ENCODE results near the gene LGALS7B.

- TF ChIP-seq CTCF (IDR thresholded peaks at IDR 0.05; ENCODE audit: low read depth, low read length, poor library complexity, severe bottlenecking) (no peak), EZH2phosphoT487 (IDR thresholded peaks at IDR 0.05; ENCODE audit: borderline replicate concordance, low read length) (no peak)
Observed at GRCh38 chr19:38759590-38760003, 29.4 kb upstream of the LGALS7B start.
